Nephron progenitor cell (in vitro differentiated cells): ENCODE results near the gene CRADD.
"Not testable (repeated sequence)": the region's sequence is repeated elsewhere in the genome, so short reads cannot be mapped to it uniquely, and the experiment has no call there.

Experiments
- DNase-seq: peaks from one replicate; pipeline ENCODE4 v3.0.0; 2021
- H3K27ac Mint-ChIP-seq: 2 replicates; pipeline ENCODE4 v1.8.0; 2021; ENCODE audit warnings: mild to moderate bottlenecking, moderate library complexity, mixed read lengths
- H3K27me3 Mint-ChIP-seq: 2 replicates; pipeline ENCODE4 v1.8.0; 2021; ENCODE audit warnings: mild to moderate bottlenecking, low read depth, mixed read lengths; ENCODE audit not compliant: poor library complexity
- H3K36me3 Mint-ChIP-seq: 2 replicates; pipeline ENCODE4 v1.8.0; 2021; ENCODE audit warnings: low read depth, mixed read lengths
- H3K4me1 Mint-ChIP-seq: 2 replicates; pipeline ENCODE4 v1.8.0; 2021; ENCODE audit warnings: mixed read lengths
- H3K4me3 Mint-ChIP-seq: 2 replicates; pipeline ENCODE4 v1.8.0; 2021; ENCODE audit warnings: mild to moderate bottlenecking, moderate library complexity, mixed read lengths
- H3K9me3 Mint-ChIP-seq: 2 replicates; pipeline ENCODE4 v1.8.0; 2021; ENCODE audit warnings: mild to moderate bottlenecking, moderate library complexity, mixed read lengths
- TF ChIP-seq, protein P1 (sequence below): fragments of 200-600 bp; sonication (generic); IDR thresholded peaks from 2 replicates; pipeline ENCODE4 v1.5.0; 2021; ENCODE audit warnings: antibody characterized with exemption

CRADD gene

DNA sequence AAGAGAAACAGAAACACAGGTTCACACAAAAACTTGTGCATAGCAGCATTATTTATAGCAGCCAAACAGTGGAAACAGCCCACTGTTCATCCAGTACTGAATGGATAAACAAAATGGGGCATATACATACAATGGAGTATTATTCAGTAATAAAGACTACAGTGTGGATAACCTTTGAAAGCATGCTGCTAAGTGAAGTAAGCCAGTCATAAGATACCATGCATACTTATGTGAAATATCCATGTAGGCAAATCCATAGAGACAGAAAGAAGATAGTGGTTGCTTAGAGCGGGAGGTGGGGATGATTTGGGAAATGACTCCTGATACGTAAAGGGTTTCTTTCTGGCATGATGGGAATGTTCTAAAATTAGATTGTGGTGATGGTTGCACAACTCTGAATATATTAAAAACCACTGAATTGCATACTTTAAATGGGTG, 99.4 kb downstream of the CRADD start:
- H3K9me3 Mint-ChIP-seq = peaks cover 3% of the 10 kb centered on the region
- peaks cover 2% of the 10 kb centered on the region for H3K27me3 Mint-ChIP-seq
- H3K4me3 Mint-ChIP-seq = no peak overlapping the region
- TF ChIP-seq, protein P1, sequence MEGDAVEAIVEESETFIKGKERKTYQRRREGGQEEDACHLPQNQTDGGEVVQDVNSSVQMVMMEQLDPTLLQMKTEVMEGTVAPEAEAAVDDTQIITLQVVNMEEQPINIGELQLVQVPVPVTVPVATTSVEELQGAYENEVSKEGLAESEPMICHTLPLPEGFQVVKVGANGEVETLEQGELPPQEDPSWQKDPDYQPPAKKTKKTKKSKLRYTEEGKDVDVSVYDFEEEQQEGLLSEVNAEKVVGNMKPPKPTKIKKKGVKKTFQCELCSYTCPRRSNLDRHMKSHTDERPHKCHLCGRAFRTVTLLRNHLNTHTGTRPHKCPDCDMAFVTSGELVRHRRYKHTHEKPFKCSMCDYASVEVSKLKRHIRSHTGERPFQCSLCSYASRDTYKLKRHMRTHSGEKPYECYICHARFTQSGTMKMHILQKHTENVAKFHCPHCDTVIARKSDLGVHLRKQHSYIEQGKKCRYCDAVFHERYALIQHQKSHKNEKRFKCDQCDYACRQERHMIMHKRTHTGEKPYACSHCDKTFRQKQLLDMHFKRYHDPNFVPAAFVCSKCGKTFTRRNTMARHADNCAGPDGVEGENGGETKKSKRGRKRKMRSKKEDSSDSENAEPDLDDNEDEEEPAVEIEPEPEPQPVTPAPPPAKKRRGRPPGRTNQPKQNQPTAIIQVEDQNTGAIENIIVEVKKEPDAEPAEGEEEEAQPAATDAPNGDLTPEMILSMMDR = no peak
- H3K4me1 Mint-ChIP-seq = peaks cover 47% of the 10 kb centered on the region
- DNase-seq = no peak
- H3K36me3 Mint-ChIP-seq = no peaks in the 10 kb centered on the region
- H3K27ac Mint-ChIP-seq = no peak overlapping the region

DNA sequence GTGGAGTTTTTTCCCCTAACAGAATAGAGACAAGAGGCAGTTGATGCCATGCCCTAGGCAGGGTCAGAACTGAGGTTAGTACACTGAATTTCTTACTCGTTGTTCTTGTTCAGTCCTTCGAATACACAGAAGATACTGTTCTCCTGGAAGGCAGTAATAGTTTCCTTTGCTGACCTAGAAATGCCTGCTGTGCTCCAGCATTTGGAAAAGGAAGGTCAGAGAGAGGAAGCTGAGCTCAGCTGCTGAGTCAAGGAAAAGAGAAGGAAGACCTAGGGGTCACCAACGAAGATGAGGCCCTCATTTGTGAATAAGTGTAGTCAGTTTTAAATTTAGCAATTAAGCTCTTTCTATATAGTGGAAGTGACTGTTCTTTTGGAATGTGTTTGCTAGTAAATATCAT, 100.1 kb downstream of the CRADD start:
- H3K36me3 Mint-ChIP-seq = no peaks in the 10 kb centered on the region
- H3K4me3 Mint-ChIP-seq = no peak overlapping the region
- no peak overlapping the region for H3K27ac Mint-ChIP-seq
- DNase-seq = no peak
- TF ChIP-seq, protein P1 = no peak
- H3K4me1 Mint-ChIP-seq = peaks cover 44% of the 10 kb centered on the region
- H3K27me3 Mint-ChIP-seq = peaks cover 2% of the 10 kb centered on the region
- peaks cover 4% of the 10 kb centered on the region for H3K9me3 Mint-ChIP-seq

DNA sequence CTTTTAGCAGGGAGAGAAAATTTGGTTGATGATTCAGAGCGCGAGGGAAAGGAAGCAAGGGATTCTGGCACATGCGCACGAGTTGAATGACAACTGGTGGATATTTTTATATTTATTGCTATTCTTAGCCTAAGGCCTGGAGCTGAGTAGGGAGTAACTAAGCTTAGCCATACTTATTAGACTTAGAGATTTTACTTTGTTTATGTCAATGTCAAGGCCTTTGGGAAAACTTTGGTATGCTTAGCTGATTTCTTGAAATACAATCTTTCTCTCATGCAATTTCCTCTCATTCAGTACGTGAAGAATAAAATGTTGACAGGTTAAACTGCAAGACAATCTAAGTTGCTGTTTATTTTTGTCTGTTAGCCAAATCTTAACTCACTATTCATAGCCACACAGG, 101.1 kb downstream of the CRADD start:
- H3K36me3 Mint-ChIP-seq = no peaks in the 10 kb centered on the region
- H3K9me3 Mint-ChIP-seq = peaks cover 4% of the 10 kb centered on the region
- no peak overlapping the region for H3K4me3 Mint-ChIP-seq
- TF ChIP-seq, protein P1 = no peak
- DNase-seq = no peak
- peak overlapping the region; percentile 34 for H3K27ac Mint-ChIP-seq
- no peaks in the 10 kb centered on the region for H3K27me3 Mint-ChIP-seq
- H3K4me1 Mint-ChIP-seq = peaks cover 34% of the 10 kb centered on the region

DNA sequence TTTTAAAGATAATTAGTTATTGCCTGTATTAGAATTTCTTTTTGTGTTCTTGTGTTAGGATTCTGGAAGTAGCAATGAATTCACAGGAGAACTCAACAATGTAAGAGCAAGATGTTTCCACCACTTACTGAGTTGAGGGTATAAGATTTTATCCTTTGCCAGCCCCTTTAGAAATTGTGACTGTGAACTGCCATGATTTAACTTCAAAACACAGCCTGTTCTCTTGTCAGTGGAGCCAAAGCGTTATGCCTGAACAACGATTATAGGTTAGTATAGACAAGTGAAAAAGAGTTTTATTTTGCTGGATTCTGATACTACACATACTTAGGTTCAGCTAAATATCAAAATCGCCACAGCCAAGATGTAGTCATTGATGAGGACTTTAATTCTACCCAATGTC, 101.6 kb downstream of the CRADD start:
- Mint-ChIP-seq H3K4me1 (peaks cover 34% of the 10 kb centered on the region), H3K9me3 (peaks cover 4% of the 10 kb centered on the region), H3K27me3 (no peaks in the 10 kb centered on the region), H3K27ac (peak overlapping the region; percentile 17), H3K4me3 (no peak overlapping the region), H3K36me3 (no peaks in the 10 kb centered on the region)
- DNase-seq = no peak
- TF ChIP-seq, protein P1 = no peak

DNA sequence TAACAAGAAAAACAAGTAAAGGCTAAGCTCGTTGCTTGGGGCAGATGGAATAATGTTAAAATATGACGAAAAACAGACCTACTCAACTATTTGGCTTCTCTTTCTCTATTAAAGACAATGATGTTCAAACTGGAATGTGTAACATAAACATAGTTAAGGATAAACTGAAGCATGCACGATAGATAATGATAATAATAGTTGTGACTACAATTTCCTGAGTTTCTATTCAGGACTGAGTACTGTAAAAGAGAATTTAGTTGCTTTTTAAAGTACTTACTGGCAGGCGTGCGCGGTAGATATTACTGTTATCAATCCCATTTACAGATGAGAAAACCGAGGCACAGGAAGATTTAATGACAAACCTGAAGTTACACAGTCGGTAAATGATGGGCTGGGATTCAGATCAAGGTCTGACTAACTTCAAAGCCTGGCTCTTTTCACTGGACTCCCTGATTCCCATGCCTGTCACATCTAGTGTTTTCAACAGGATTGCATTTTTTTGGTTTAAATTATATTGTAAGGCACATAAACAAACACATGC, 103.0 kb downstream of the CRADD start:
- Mint-ChIP-seq H3K36me3 (no peaks in the 10 kb centered on the region), H3K4me1 (peaks cover 48% of the 10 kb centered on the region)

DNA sequence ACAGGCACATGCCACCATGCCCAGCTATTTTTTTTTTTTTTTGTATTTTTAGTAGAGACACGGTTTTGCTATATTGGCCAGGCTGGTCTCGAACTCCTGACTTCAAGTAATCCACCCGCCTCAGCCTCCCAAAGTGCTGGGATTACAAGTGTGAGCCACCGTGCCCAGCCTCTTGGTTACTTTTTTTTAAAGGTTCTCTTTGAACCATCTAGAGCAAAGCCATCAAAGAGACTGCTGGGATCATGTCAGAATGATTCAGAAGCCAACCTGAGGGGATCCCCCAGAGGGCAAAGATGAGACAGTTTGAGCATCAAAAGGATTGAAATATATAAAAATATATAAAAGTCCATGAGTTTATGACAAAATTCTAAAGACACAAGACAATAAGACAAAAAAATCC, 103.7 kb downstream of the CRADD start:
- not testable (repeated sequence) for DNase-seq, H3K27ac Mint-ChIP-seq, H3K27me3 Mint-ChIP-seq, H3K36me3 Mint-ChIP-seq, H3K9me3 Mint-ChIP-seq, H3K4me3 Mint-ChIP-seq
- peaks cover 55% of the 10 kb centered on the region for H3K4me1 Mint-ChIP-seq

More for the DNA sequence above, 103.0 kb downstream of the CRADD start:
- TF ChIP-seq, protein P1 = no peak
- H3K4me3 Mint-ChIP-seq = no peak overlapping the region
- H3K9me3 Mint-ChIP-seq = peaks cover 4% of the 10 kb centered on the region
- no peak overlapping the region for H3K27ac Mint-ChIP-seq
- no peak for DNase-seq
- no peaks in the 10 kb centered on the region for H3K27me3 Mint-ChIP-seq

DNA sequence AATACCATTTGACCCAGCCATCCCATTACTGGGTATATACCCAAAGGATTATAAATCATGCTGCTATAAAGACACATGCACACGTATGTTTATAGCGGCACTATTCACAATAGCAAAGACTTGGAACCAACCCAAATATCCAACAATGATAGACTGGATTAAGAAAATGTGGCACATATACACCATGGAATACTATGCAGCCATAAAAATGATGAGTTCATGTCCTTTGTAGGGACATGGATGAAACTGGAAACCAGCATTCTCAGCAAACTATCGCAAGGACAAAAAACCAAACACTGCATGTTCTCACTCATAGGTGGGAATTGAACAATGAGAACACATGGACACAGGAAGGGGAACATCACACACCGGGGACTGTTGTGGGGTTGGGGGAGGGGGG, 104.8 kb downstream of the CRADD start:
- H3K4me3 Mint-ChIP-seq, H3K27ac Mint-ChIP-seq, H3K27me3 Mint-ChIP-seq, H3K36me3 Mint-ChIP-seq, DNase-seq, H3K9me3 Mint-ChIP-seq: not testable (repeated sequence)
- H3K4me1 Mint-ChIP-seq = peaks cover 56% of the 10 kb centered on the region
